HS-27A (cell line): Measurements from ENCODE around the gene EFNB2.

ENCODE experiments used
- DNase-seq: peaks from one replicate; pipeline ENCODE4 v3.0.0-alpha.2; 2012; ENCODE audit warnings: low read depth, missing footprints

EFNB2 gene

GRCh38 chr13:106499896-106500295, 35.6 kb downstream of the EFNB2 start:
- no peak for DNase-seq

- DNase-seq: no peak
Observed at GRCh38 chr13:106499113-106499512, 36.3 kb downstream of the EFNB2 start.

- DNase-seq: no peak
Observed at GRCh38 chr13:106498571-106498970, 36.9 kb downstream of the EFNB2 start.

GRCh38 chr13:106498158-106498557, 37.3 kb downstream of the EFNB2 start:
- no peak for DNase-seq

GRCh38 chr13:106497079-106497478, 38.4 kb downstream of the EFNB2 start:
- no peak for DNase-seq

- DNase-seq: no peak
Observed at GRCh38 chr13:106496072-106496997, 39.1 kb downstream of the EFNB2 start.

- DNase-seq: no peak
Observed at GRCh38 chr13:106494936-106495335, 40.5 kb downstream of the EFNB2 start.

- no peak for DNase-seq
Observed at GRCh38 chr13:106494506-106494905, 41.0 kb downstream of the EFNB2 start.

GRCh38 chr13:106493533-106494220, 41.8 kb downstream of the EFNB2 start:
- no peak for DNase-seq

GRCh38 chr13:106492588-106493475, 42.6 kb downstream of the EFNB2 start:
- no peak for DNase-seq

- no peak for DNase-seq
Observed at GRCh38 chr13:106491928-106492587, 43.4 kb downstream of the EFNB2 start.

- DNase-seq: no peak
Observed at GRCh38 chr13:106491463-106491862, 44.0 kb downstream of the EFNB2 start.

GRCh38 chr13:106490569-106491321, 44.7 kb downstream of the EFNB2 start:
- no peak for DNase-seq

- no peak for DNase-seq
Observed at GRCh38 chr13:106489849-106490568, 45.5 kb downstream of the EFNB2 start.

GRCh38 chr13:106488686-106489085, 46.8 kb downstream of the EFNB2 start:
- no peak for DNase-seq

GRCh38 chr13:106488076-106488475, 47.4 kb downstream of the EFNB2 start:
- no peak for DNase-seq

GRCh38 chr13:106487129-106487528, 48.3 kb downstream of the EFNB2 start:
- DNase-seq: no peak

- DNase-seq: no peak
Observed at GRCh38 chr13:106486287-106486686, 49.2 kb downstream of the EFNB2 start.

- no peak for DNase-seq
Observed at GRCh38 chr13:106484537-106485193, 50.8 kb downstream of the EFNB2 start.

- DNase-seq: no peak
Observed at GRCh38 chr13:106484084-106484483, 51.4 kb downstream of the EFNB2 start.
